ENCODE results near the gene ITSN1.

ITSN1 gene

GRCh38 chr21:33655588-33656221 lies 13.4 kb downstream of the ITSN1 start:
- no peak overlapping the region for H3K4me3 ChIP-seq (ENCODE audit: low read depth in 1 of 2, low read length in 1 of 2)
- H3K4me1 ChIP-seq (ENCODE audit: control insufficient read depth in 1 of 2, insufficient read depth in 1 of 2, low read depth in 1 of 2, low read length in 1 of 2): peaks cover 25 to 28% of the 10 kb centered on the region in 2 experiments
- H3K27ac ChIP-seq: peak overlapping the region; percentile 68
- H3K36me3 ChIP-seq: no peaks in the 10 kb centered on the region
- no peaks in the 10 kb centered on the region for H3K9me3 ChIP-seq
- H3K27me3 ChIP-seq: no peaks in the 10 kb centered on the region
- no peak for TF ChIP-seq CTCF (IDR thresholded peaks at IDR 0.05)

GRCh38 chr21:33657124-33657820 lies 15.0 kb downstream of the ITSN1 start:
- H3K27ac ChIP-seq: peak overlapping the region; percentile 26
- no peak for TF ChIP-seq CTCF (IDR thresholded peaks at IDR 0.05)
- no peaks in the 10 kb centered on the region for H3K27me3 ChIP-seq
- no peaks in the 10 kb centered on the region for H3K36me3 ChIP-seq
- peaks cover 25 to 28% of the 10 kb centered on the region in 2 experiments for H3K4me1 ChIP-seq (ENCODE audit: control insufficient read depth in 1 of 2, insufficient read depth in 1 of 2, low read depth in 1 of 2, low read length in 1 of 2)
- no peak overlapping the region for H3K4me3 ChIP-seq (ENCODE audit: low read depth in 1 of 2, low read length in 1 of 2)
- H3K9me3 ChIP-seq: no peaks in the 10 kb centered on the region

GRCh38 chr21:33658919-33659567 lies 16.7 kb downstream of the ITSN1 start:
- Histone ChIP-seq H3K4me1 (ENCODE audit: control insufficient read depth in 1 of 2, insufficient read depth in 1 of 2, low read depth in 1 of 2, low read length in 1 of 2) (peaks cover 23 to 28% of the 10 kb centered on the region in 2 experiments), H3K27me3 (no peaks in the 10 kb centered on the region), H3K9me3 (no peaks in the 10 kb centered on the region), H3K27ac (no peak overlapping the region), H3K4me3 (ENCODE audit: low read depth in 1 of 2, low read length in 1 of 2) (no peak overlapping the region), H3K36me3 (no peaks in the 10 kb centered on the region)
- no peak for TF ChIP-seq CTCF (IDR thresholded peaks at IDR 0.05)

- Histone ChIP-seq H3K36me3 (no peaks in the 10 kb centered on the region), H3K27me3 (no peaks in the 10 kb centered on the region), H3K9me3 (no peaks in the 10 kb centered on the region), H3K4me1 (ENCODE audit: control insufficient read depth in 1 of 2, insufficient read depth in 1 of 2, low read depth in 1 of 2, low read length in 1 of 2) (peaks cover 20 to 25% of the 10 kb centered on the region in 2 experiments), H3K4me3 (ENCODE audit: low read depth in 1 of 2, low read length in 1 of 2) (no peak overlapping the region), H3K27ac (no peak overlapping the region)
- no peak for TF ChIP-seq CTCF (IDR thresholded peaks at IDR 0.05)
Observed at GRCh38 chr21:33659568-33659949, 17.3 kb downstream of the ITSN1 start.

GRCh38 chr21:33660406-33660805 lies 18.1 kb downstream of the ITSN1 start:
- Histone ChIP-seq H3K27ac (no peak overlapping the region), H3K36me3 (no peaks in the 10 kb centered on the region), H3K9me3 (no peaks in the 10 kb centered on the region), H3K4me3 (ENCODE audit: low read depth in 1 of 2, low read length in 1 of 2) (no peak overlapping the region), H3K27me3 (no peaks in the 10 kb centered on the region), H3K4me1 (ENCODE audit: control insufficient read depth in 1 of 2, insufficient read depth in 1 of 2, low read depth in 1 of 2, low read length in 1 of 2) (peaks cover 11 to 17% of the 10 kb centered on the region in 2 experiments)
- TF ChIP-seq CTCF (IDR thresholded peaks at IDR 0.05): no peak
